Adipose tissue (tissue), 3 donors: Measurements from ENCODE around the gene DNAJB4. TPM values are rescaled to one million over a fixed set of nuclear protein-coding genes. Genes with fewer than 3 reads are reported as not detected.
"Not testable (repeated sequence)": the region's sequence is repeated elsewhere in the genome, so short reads cannot be mapped to it uniquely, and the experiment has no call there.

Source experiments
- H3K27ac ChIP-seq: one replicate; pipeline ENCODE4 v1.5.1; 2013; ENCODE audit warnings: low read depth, low read length
- WGBS, 3 donors: extraction: QIAGEN DNeasy Blood & Tissue Kit; methylation state at CpG; one replicate each; pipeline ENCODE4 v1.1.7; 2013; 5-methylcytosine and 5-hydroxymethylcytosine counted together
- polyA plus RNA-seq, 3 donors: library from polyadenylated mRNA; stranded (reverse); fragments of 200-250 nt; gene quantifications; one replicate each; pipeline ENCODE4 v1.2.3, GENCODE V29; 2013
- donor health status: healthy with polysubstance abuse.
- donor health status: Bipolar disorder and iron deficiency.
- donor health status: healthy.

Gene DNAJB4
- polyA plus RNA-seq, 3 donors = 10.9 to 28.8 (median 26.0) TPM

GRCh38 chr1:78021134-78021533 lies 16.4 kb downstream of the DNAJB4 start:
- H3K27ac ChIP-seq = not testable (repeated sequence)
- WGBS, 3 donors = 94 to 97% (median 97%) methylated on average over 4 of the region's 4 CpGs

GRCh38 chr1:78029793-78030192 lies 25.1 kb downstream of the DNAJB4 start:
- H3K27ac ChIP-seq = no peak overlapping the region
- WGBS, 3 donors = 78 to 85% (median 85%) methylated on average over 4 of the region's 4 CpGs

DNA sequence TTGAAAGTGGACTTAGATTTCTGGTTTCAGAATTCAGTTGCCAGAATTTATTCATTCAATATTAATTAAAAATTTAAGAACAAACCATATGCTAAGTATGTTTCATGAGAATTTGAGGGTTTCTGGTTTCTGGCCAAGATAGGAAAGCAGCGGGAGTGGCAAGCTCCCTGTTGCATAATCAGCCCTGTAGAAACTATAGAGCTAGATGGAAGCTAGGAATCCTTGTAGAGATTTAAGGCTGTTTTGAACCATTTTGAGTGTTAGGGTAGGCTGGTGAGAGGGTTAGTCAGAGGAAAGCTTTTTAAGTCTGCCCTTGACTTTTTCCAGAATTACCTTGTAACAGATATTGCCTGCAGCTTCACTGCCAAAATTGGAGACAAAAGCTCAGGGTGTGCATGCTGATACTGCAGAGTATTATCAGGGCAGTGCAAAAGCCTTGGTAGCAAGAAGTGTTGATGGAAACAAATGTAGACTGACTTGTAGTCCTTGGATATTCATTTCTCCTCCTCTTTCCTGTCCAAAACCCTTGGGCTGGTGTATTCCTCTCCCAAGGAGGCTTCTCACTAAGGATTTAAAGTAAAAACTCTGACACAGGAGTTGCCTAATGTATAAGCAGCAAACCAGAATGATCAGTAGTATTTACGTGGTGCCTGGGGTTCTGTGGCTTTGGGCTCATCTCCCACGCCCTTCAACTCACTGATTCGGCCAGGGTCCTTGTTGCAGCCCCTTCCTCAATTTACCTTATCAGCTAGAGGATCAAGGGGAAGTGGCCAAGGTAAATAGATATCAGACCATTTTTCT lies 28.5 kb downstream of the DNAJB4 start:
- WGBS, 3 donors = 63 to 81% (median 76%) methylated on average over 4 of the region's 4 CpGs
- H3K27ac ChIP-seq = no peak overlapping the region

DNA sequence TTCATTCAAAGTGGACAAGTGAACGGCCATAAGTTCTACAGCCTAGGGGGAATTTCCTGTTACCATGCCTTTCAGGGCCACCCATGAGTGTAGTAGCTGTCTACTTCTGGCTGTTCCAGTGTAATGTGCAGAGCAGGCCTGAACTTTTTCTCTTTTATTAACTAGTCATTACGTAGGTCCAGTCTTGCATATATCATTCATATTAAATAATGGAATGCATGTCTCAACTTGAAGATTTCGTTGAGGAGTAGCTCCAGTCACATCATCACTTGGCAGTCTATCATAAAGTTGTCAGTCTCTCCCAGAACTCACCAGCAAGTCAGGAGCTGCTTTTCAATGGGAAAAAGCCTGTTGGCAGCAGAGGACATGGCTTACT lies 29.0 kb downstream of the DNAJB4 start:
- WGBS, 3 donors = 68 to 93% (median 89%) methylated on average over 3 of the region's 3 CpGs
- no peak overlapping the region for H3K27ac ChIP-seq

- H3K27ac ChIP-seq = no peak overlapping the region
- 81 to 94% (median 93%) methylated on average over 2 of the region's 2 CpGs for whole genome bisulfite sequencing, 3 donors
Measured at GRCh38 chr1:78035121-78035520, 30.4 kb downstream of the DNAJB4 start.

- no peak overlapping the region for H3K27ac ChIP-seq
- WGBS, 3 donors = 78 to 84% (median 78%) methylated on average over 5 of the region's 5 CpGs
Measured at GRCh38 chr1:78036450-78036849, 31.7 kb downstream of the DNAJB4 start.

DNA sequence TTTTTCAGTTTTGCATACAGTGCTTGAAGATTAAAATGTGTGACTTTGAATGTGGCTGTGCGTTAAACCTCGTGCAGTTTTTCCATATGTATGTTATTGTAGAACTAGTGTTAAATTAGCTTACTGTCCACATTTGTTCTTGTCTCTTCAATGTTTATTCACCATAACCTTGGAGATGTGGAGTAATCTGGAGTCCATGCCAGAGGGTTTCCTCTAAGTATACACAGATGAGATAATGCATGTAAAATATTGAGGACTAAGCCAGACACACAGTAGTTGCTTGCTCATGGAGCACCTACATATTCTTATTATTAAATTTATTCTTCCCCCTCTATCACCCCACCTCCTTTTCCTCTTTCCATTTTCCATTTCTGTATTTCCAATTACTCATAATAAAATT lies 33.3 kb downstream of the DNAJB4 start:
- H3K27ac ChIP-seq = no peak overlapping the region
- 46 to 90% (median 81%) methylated on average over 2 of the region's 2 CpGs for WGBS, 3 donors

DNA sequence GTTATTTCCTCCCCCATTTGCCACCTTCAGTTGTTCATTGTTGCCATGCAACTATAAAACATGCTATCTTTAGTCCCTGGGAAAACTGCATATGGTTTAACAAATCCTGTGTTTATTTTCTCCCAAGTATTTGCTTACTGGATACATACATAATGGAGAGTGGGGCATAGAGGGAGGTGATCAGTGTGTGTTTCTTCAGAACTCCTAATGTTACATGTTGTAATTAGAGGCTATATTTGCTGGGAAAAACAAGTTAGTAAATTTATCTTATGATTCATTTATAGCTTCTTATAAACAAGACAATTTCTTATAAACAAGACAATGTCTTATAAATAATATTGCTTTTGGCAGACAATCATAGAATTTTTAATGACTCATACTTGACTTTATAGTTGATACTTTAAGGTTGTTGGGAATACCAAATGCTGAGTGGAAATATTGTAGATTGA lies 33.8 kb downstream of the DNAJB4 start:
- H3K27ac ChIP-seq = no peak overlapping the region

DNA sequence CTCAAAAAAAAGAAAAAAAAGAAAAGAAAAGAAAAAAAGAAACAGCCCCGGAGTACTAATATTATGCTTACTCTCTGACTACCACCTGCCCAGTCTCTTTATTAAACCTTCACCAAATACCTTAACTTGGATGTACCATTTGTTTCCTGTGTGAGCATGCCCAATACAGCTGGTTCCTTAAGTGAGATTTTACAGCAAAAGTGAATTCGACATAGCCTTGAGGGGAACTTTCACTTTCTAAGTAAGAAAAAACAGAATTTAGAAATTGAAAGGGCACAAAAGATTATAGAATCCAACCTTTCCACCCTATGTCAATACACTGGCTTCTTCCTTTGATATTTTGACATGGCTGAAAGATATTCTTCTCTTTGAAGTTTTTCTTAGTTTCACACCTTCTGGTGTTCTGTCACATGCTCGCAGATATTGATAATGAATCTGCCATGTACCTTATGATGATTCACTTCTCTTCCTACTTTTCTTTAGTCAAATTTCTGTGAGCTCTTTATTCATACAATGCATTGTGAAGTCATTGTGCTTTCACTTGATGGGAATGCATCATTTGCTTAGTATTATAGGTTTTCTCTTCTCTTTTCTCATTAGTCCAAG lies 35.8 kb downstream of the DNAJB4 start:
- no peak overlapping the region for H3K27ac ChIP-seq
- 66 to 71% (median 71%) methylated on average over 3 of the region's 3 CpGs for WGBS, 3 donors

DNA sequence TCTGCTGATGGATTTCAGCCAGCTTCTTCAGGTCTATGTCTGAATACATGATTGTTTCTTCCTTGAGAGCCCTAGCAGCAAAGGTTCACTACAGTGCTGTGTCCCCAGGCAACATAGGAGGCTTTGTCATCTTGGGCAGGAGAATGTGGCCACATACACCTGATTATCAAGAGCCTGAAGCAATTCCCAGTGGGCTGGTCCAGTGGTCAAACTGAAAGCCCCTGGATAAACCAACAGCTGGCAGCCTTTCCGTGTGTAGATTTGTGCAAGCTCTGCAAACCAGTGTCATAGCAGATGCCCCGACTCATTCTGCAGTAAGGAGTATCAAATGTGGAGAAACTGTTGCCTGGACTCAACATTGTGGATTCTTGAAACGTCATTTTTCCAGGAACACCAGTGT lies 38.7 kb downstream of the DNAJB4 start:
- no peak overlapping the region for H3K27ac ChIP-seq
- 38 to 84% (median 78%) methylated on average over 3 of the region's 3 CpGs for WGBS, 3 donors

DNA sequence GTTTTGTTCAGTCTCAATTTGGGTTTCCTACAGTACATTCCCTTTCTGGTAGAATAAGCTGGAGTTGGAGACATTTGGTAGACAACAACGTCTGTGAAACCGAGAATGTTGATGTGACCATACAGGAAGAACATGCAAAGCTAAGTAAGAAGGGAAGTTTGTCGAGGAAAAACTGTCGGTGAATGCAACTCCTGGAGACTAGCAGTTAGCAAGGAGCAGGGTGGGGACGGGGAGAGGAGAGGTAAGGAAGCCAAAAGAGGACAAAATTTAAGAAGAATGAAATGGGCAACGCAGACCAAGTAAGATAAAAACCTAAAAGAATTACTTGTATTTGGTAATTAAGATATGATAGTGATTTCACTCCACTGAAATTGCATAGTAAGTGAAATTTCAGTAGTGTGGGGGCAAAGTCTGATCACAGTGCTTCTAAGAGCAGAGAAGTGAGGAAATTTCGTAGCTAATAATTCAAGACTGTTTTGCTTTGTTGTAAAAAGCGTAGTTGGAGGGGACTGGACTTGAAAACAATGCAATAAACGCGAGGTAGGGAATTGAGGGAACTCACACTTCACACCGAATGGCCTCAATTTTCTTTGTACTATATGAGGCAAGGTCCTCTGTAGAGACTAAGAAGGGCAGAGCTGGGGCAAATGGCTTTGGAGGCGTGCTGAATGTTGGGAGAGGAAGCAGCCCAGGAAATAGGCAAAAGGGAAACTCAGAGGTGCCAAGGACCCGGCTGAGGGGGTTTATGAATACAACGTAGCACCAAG lies 40.2 kb downstream of the DNAJB4 start:
- 32 to 50% (median 45%) methylated on average over 14 of the region's 14 CpGs for WGBS, 3 donors
- no peak overlapping the region for H3K27ac ChIP-seq

DNA sequence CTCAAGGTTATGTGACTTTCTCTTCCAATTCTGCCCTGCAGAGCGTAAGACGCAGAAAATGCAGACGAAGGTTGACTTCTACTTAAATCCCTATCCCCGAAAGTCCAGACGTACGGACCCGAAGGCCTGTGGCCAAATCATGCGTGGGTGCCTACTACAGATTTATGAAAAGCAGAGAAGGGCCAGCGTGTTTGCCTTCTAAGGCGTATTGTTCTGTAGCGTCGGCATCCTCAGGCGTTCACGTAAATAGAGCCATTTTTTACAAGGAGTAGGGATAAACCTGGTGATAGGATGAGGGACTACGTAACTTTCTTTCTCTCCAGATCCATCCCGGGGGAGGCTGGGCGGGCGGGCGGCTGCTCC lies 40.8 kb downstream of the DNAJB4 start:
- no peak overlapping the region for H3K27ac ChIP-seq
- 15 to 20% (median 19%) methylated on average over 18 to 19 of the region's 19 CpGs for WGBS, 3 donors

GRCh38 chr1:78045926-78046778 lies 41.4 kb downstream of the DNAJB4 start, which contains the start of gene GIPC2:
Gene GIPC2, plus strand, starts transcription at chr1:78045966. Its CDS starts 129 bp downstream, at chr1:78046095.
- H3K27ac ChIP-seq = no peak within 1 kb of the TSS
- 1 to 2% (median 2%) methylated on average over 80 to 85 of the region's 85 CpGs for WGBS, 3 donors

DNA sequence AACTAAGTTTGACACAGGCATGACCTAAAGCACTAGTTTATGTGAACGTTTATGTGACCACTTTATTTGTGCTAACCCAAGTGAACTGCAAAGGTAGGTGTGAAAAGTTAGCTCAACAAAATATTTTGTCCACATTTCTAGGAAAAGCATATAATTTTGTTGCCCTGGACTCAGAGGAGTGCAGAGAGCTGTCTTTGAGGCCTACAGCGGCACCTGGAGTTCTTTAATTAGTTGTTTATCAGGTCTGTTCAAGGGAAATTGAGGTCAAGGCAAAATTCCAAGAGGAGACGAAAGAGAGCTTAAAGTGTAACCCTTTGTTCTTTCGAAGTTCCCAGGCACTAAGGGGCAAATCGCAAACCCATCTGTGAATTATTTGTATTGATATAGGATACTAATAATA lies 42.4 kb downstream of the DNAJB4 start:
- H3K27ac ChIP-seq = no peak overlapping the region
- 31 to 73% (median 69%) methylated on average over 5 of the region's 5 CpGs for WGBS, 3 donors

GRCh38 chr1:78047631-78048030 lies 42.9 kb downstream of the DNAJB4 start:
- WGBS, 3 donors = 23 to 83% (median 80%) methylated on average over 3 of the region's 3 CpGs
- no peak overlapping the region for H3K27ac ChIP-seq

DNA sequence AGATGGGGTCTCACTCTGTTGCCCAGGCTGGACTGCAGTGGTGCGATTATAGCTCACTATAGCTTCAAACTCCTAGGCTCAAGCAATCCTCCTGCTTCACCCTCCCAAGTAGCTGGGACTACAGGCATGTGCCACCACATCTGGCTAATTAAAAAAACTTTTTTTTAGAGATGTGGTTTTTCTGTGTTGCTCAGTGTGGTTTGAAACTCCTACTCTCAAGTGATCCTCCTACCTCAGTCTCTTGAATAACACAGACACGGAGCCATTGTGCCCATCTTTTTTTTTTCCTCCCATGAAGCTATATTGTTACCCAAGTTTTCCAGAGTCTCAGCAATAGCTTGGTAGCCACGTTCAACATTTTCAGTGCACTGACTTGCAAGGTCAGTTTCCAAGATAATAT lies 43.7 kb downstream of the DNAJB4 start:
- WGBS, 3 donors = 46 to 89% (median 86%) methylated on average over 3 of the region's 3 CpGs
- no peak overlapping the region for H3K27ac ChIP-seq

DNA sequence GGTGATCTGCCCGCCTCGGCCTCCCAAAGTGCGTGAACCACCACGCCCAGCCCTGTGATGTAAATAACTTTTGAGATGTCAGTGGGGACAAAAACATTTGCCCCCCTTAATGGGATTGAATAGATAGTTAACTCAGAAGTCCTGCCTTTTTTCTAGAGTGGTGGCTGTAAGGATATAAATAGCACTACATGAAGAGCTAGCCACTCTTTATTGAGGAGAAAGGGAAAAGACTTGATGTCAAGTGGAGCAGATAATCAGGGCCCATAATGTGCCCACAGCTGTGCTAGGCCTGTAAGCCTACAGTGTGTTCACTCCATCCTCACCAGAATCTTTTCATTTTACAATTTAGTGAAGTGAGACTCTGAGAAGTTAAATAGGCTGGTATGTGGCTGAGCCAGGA lies 44.7 kb downstream of the DNAJB4 start:
- no peak overlapping the region for H3K27ac ChIP-seq
- 95 to 98% (median 97%) methylated on average over 4 of the region's 4 CpGs for WGBS, 3 donors

- WGBS, 3 donors = 87 to 96% (median 96%) methylated on average over 2 of the region's 2 CpGs
- H3K27ac ChIP-seq = no peak overlapping the region
Measured at GRCh38 chr1:78051005-78051404, 46.3 kb downstream of the DNAJB4 start.
